ENCODE measurements around the gene OR6X1.

GRCh38 chr11:123755813-123756212 is 1.5 kb upstream of the OR6X1 start:
- TF ChIP-seq EZH2 (IDR thresholded peaks at IDR 0.05; ENCODE audit: borderline replicate concordance, insufficient read depth, low read depth, low read length, poor library complexity, severe bottlenecking) = no peak
- TF ChIP-seq CTCF (IDR thresholded peaks at IDR 0.05) = no peak

All from B cell (primary cell).